Endothelial cell of umbilical vein (primary cell): ENCODE measurements around the gene PILRA. TPM values are rescaled to one million over a fixed set of nuclear protein-coding genes. Genes with fewer than 3 reads are reported as not detected.
"Not testable (repeated sequence)": the region's sequence is repeated elsewhere in the genome, so short reads cannot be mapped to it uniquely, and the experiment has no call there.

Experiments used
- BruUV-seq: library from RNA; stranded (reverse); fragments of 400-500 nt; replicated peaks from 2 replicates; lab custom pipeline; 2021; lab: Mats Ljungman, UMichigan
- CTCF ChIA-PET: fragments of 300-600, 350-600 bp; sonication (Branson Sonifier 250); formaldehyde crosslinking; loops from one replicate; lab custom pipeline; 2021; ENCODE audit warnings: antibody characterized with exemption, inconsistent platforms; lab: Charles Lee
- POLR2A ChIA-PET: fragments of 300-600, 350-600 bp; sonication (Branson Sonifier 250); formaldehyde crosslinking; loops from one replicate; lab custom pipeline; 2021; ENCODE audit warnings: antibody characterized with exemption, inconsistent platforms; lab: Charles Lee
- DNase-seq: peaks from one replicate; pipeline ENCODE4 v3.0.0-alpha.2; 2011; ENCODE audit warnings: low read depth, low spot score
- FAIRE-seq: peaks from 2 replicates; lab custom pipeline; 2011; peaks lifted over from hg19 to GRCh38; lab: Jason Lieb, UNC
- H2AFZ ChIP-seq: 2 replicates; pipeline ENCODE4 v1.6.0; 2012; ENCODE audit warnings: low read depth, low read length, control low read depth, inconsistent platforms
- H3K27ac ChIP-seq: 2 replicates; pipeline ENCODE4 v1.5.1; 2011; ENCODE audit warnings: low read depth, mild to moderate bottlenecking, control low read depth, low read length, moderate library complexity; ENCODE audit not compliant: insufficient read depth
- H3K27me3 ChIP-seq, 2 experiments: 2 replicates each; pipeline versions ENCODE4 v1.6.0 to v1.6.1; 2011; ENCODE audit warnings: low read length in 2 of 2, mixed read lengths in 1 of 2; ENCODE audit not compliant: control insufficient read depth in 2 of 2, insufficient read depth in 2 of 2
- H3K36me3 ChIP-seq, 2 experiments: 2 replicates in 1 of 2; 3 replicates in 1 of 2; pipeline ENCODE4 v1.5.1; 2011; ENCODE audit warnings: low read length in 2 of 2, mild to moderate bottlenecking in 1 of 2, moderate library complexity in 1 of 2; ENCODE audit not compliant: control insufficient read depth in 2 of 2, insufficient read depth in 2 of 2; ENCODE audit errors: extremely low read depth in 1 of 2
- H3K4me1 ChIP-seq: 3 replicates; pipeline ENCODE4 v1.5.1; 2011; ENCODE audit warnings: mild to moderate bottlenecking, low read length; ENCODE audit not compliant: control insufficient read depth, insufficient read depth; ENCODE audit errors: extremely low read depth
- H3K4me2 ChIP-seq: 2 replicates; pipeline ENCODE4 v1.6.1; 2011; ENCODE audit warnings: low read length, control low read depth, mixed read lengths; ENCODE audit not compliant: insufficient read depth
- H3K4me3 ChIP-seq, 3 experiments: fragments of 200-600 bp in 1 of 3; sonication (generic), shearing (Covaris generic) in 1 of 3; replicated peaks in 1 of 3; 2 replicates each; pipeline ENCODE4 v1.5.1; 2011 to 2016; ENCODE audit warnings: control low read depth in 3 of 3, low read length in 3 of 3, mild to moderate bottlenecking in 2 of 3, inconsistent platforms in 1 of 3, low read depth in 1 of 3, moderate library complexity in 1 of 3; ENCODE audit not compliant: insufficient read depth in 1 of 3
- H3K79me2 ChIP-seq: 2 replicates; pipeline ENCODE4 v1.6.0; 2012; ENCODE audit warnings: low read length, inconsistent platforms; ENCODE audit not compliant: control insufficient read depth, insufficient read depth
- H3K9ac ChIP-seq: replicated peaks from 2 replicates; pipeline ENCODE3; 2011; ENCODE audit warnings: low read length, control low read depth; ENCODE audit not compliant: insufficient read depth; ENCODE audit errors: extremely low read depth
- H3K9me1 ChIP-seq: replicated peaks from 3 replicates; pipeline ENCODE4 v1.6.0; 2011; ENCODE audit warnings: mild to moderate bottlenecking, low read length; ENCODE audit not compliant: control insufficient read depth, insufficient read depth; ENCODE audit errors: extremely low read depth
- H3K9me3 ChIP-seq: replicated peaks from 2 replicates; pipeline ENCODE4 v1.5.1; 2012; ENCODE audit warnings: low read length, inconsistent platforms; ENCODE audit not compliant: control insufficient read depth, insufficient read depth
- H4K20me1 ChIP-seq: replicated peaks from 2 replicates; pipeline ENCODE3; 2011; ENCODE audit warnings: mild to moderate bottlenecking, low read length; ENCODE audit not compliant: control insufficient read depth, insufficient read depth; ENCODE audit errors: extremely low read depth
- FOS ChIP-seq: IDR thresholded peaks from 2 replicates; pipeline ENCODE4 v1.6.1; 2011; ENCODE audit warnings: mild to moderate bottlenecking, low read length, moderate library complexity, borderline replicate concordance; ENCODE audit not compliant: insufficient read depth
- MAX ChIP-seq: IDR thresholded peaks from 2 replicates; pipeline ENCODE4 v1.6.1; 2011; ENCODE audit not compliant: insufficient read depth, insufficient read length
- MYC ChIP-seq: IDR thresholded peaks from one replicate; pipeline ENCODE4 v1.6.1; 2011; ENCODE audit warnings: mild to moderate bottlenecking, low read depth, low read length
- POLR2A ChIP-seq: IDR thresholded peaks from 2 replicates; pipeline ENCODE4 v1.6.1; 2012; ENCODE audit warnings: low read depth, mild to moderate bottlenecking, control low read depth, low read length
- POLR2AphosphoS5 ChIP-seq: IDR thresholded peaks from 2 replicates; pipeline ENCODE4 v1.6.1; 2012; ENCODE audit warnings: low read depth, mild to moderate bottlenecking, control low read depth, low read length, moderate library complexity; ENCODE audit not compliant: insufficient read depth
- dilution Hi-C: fragments of 300-500 bp; cut with MboI; formaldehyde crosslinking; loops from one replicate; pipeline ENCODE4 v1.15.0; 2019; ENCODE audit warnings: low sequenced_read_pairs; ENCODE audit not compliant: extremely low pct_ligation_motif_present
- intact Hi-C: fragments of 100-400 bp; cut with micrococcal nuclease; formaldehyde crosslinking; loops from one replicate; pipeline ENCODE4 v1.10.0; 2022
- polyA plus RNA-seq, 4 experiments: library from polyadenylated mRNA; depleted of rRNA in 3 of 4; stranded (reverse) in 3 of 4; unstranded in 1 of 4; fragments of >200 nt; gene quantifications; 2 replicates each; pipeline versions ENCODE4 v1.2.1 to v1.2.3, GENCODE V29; 2011 to 2012; ENCODE audit warnings: missing spikeins in 1 of 4
- total RNA-seq: library from RNA; stranded (reverse); gene quantifications from 2 replicates; pipeline ENCODE4 v1.2.3, GENCODE V29; 2021

Gene PILRA
- total and polyA plus RNA-seq, 2 donors (not counting 3 experiments of a cell fraction or from before 2014, with no cell fraction given) = 0.61 to 1.3 TPM

GRCh38 chr7:100363098-100363497 is 10.2 kb upstream of the PILRA start:
- H3K79me2 ChIP-seq = no peaks in the 10 kb centered on the region
- H3K36me3 ChIP-seq = peaks cover 2 to 31% of the 10 kb centered on the region in 2 experiments
- H3K4me1 ChIP-seq = no peaks in the 10 kb centered on the region
- no peaks in the 10 kb centered on the region for H3K27me3 ChIP-seq
- no TSS peak for BruUV-seq
- H3K4me3 ChIP-seq = no peak overlapping the region
- no peak for TF ChIP-seq FOS
- TF ChIP-seq MYC = no peak
- no peak for TF ChIP-seq MAX
- no peak for TF ChIP-seq POLR2A
- TF ChIP-seq POLR2AphosphoS5 = no peak
- ChIA-PET POLR2A (no interaction called here), CTCF (no interaction called here)
- no peak for DNase-seq
- dilution Hi-C loops = no loop called here
- no peak overlapping the region for H3K9ac ChIP-seq
- H2AFZ ChIP-seq = no peak overlapping the region
- no peak overlapping the region for H3K4me2 ChIP-seq
- intact Hi-C loops = no loop called here
- H3K9me1 ChIP-seq = no peaks in the 10 kb centered on the region
- no peaks in the 10 kb centered on the region for H4K20me1 ChIP-seq
- peak; percentile 24 for FAIRE-seq
- H3K27ac ChIP-seq = no peak overlapping the region
- H3K9me3 ChIP-seq = no peaks in the 10 kb centered on the region

GRCh38 chr7:100363797-100364196 is 9.5 kb upstream of the PILRA start:
- CTCF ChIA-PET, H3K79me2 ChIP-seq, dilution Hi-C loops, H3K9me3 ChIP-seq, DNase-seq, H3K9me1 ChIP-seq, H3K4me2 ChIP-seq, H4K20me1 ChIP-seq, intact Hi-C loops, H3K4me1 ChIP-seq, H3K9ac ChIP-seq, FAIRE-seq, H2AFZ ChIP-seq, BruUV-seq, H3K27me3 ChIP-seq, H3K27ac ChIP-seq, H3K4me3 ChIP-seq, POLR2A ChIA-PET: not testable (repeated sequence)
- H3K36me3 ChIP-seq = peaks cover 2 to 26% of the 10 kb centered on the region in 2 experiments
